ENCODE data around the gene ZNF385A.

ZNF385A gene

DNA sequence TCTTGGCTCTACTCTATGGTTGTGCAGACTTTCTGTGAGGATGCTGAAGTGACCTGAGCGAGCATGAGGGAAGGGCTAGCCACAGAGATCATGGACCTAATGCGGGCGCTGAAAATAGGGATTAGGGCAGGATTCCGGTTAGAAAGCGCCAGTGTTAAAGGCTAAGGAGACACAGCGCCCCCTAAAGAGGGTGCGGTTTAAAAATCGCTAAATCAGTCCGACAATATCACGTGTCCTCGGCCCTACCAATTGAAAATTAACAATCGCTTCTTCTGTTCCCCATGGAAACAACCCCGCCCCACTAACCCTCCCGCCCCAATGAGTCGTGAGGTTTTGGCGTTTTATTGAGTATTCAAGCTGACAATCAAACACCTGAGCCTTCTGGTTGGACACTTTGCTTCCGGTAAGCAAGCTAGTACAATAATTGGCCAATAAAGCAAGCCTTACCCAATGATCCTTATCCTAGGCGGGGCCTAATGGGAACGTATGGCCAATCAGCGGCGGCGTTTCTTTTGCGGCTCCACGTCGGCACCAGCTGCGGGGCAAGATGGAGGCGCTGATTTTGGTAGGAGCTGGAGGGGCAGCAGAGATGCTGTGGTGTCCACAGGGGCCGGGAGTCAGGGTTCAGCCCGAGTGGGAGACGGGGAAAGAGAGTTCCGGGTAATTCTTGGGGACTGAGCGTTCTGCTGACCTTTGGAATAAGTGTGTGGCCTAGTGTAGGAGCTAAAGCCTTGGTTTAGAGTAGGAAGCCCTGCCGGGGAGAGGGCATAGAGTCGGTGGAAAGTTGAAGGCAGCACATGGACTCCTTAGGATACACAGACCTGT is 59.7 kb downstream of the ZNF385A start, which contains the start of gene COPZ1:
Gene COPZ1, plus strand, starts transcription at position 515 of the 825 bp plus-strand sequence. Its CDS starts 33 bp downstream, at position 548.
- peak; percentile 81 for DNase-seq (ENCODE audit: low read depth)

- DNase-seq (ENCODE audit: low read depth), result no peak
Observed at GRCh38 chr12:54321363-54321762, 63.2 kb downstream of the ZNF385A start.

Measured in stimulated activated CD8-positive, alpha-beta memory T cell treated with anti-CD3 and anti-CD28 coated beads, Interleukin-12 subunit alpha, Interleukin-12 subunit beta, amount 100 ng/mL, for 4 hours (primary cell).